HEK293T (cell line): Measurements from ENCODE around the gene PKD2L2.

Experiments
- ARNT ChIP-seq: fragments of 450-650 bp; IDR thresholded peaks from 2 replicates; pipeline ENCODE4 v1.6.1; 2017; ENCODE audit warnings: mild to moderate bottlenecking
- BHLHE40 ChIP-seq: fragments of 450-650 bp; IDR thresholded peaks from 2 replicates; pipeline ENCODE4 v1.6.1; 2016; ENCODE audit warnings: mild to moderate bottlenecking, moderate library complexity, borderline replicate concordance
- CTBP1 ChIP-seq: fragments of 450-650 bp; IDR thresholded peaks from 2 replicates; pipeline ENCODE4 v1.6.1; 2016; ENCODE audit warnings: borderline replicate concordance
- ELF4 ChIP-seq: fragments of 450-650 bp; IDR thresholded peaks from 2 replicates; pipeline ENCODE4 v1.6.1; 2017; ENCODE audit warnings: antibody characterized with exemption
- FOXA1 ChIP-seq: fragments of 450-650 bp; IDR thresholded peaks from 2 replicates; pipeline ENCODE4 v1.6.1; 2016; ENCODE audit warnings: mild to moderate bottlenecking
- FOXM1 ChIP-seq: fragments of 450-650 bp; IDR thresholded peaks from 2 replicates; pipeline ENCODE4 v1.6.1; 2017; ENCODE audit warnings: mild to moderate bottlenecking, borderline replicate concordance
- HDGF ChIP-seq: fragments of 450-650 bp; IDR thresholded peaks from 2 replicates; pipeline ENCODE4 v1.6.1; 2017; ENCODE audit warnings: antibody characterized with exemption, borderline replicate concordance
- LEF1 ChIP-seq: fragments of 450-650 bp; IDR thresholded peaks from 2 replicates; pipeline ENCODE4 v1.6.1; 2017; ENCODE audit warnings: mild to moderate bottlenecking, borderline replicate concordance
- NFRKB ChIP-seq: fragments of 450-650 bp; IDR thresholded peaks from 2 replicates; pipeline ENCODE4 v1.6.1; 2016; ENCODE audit warnings: mild to moderate bottlenecking, moderate library complexity
- SP1 ChIP-seq: fragments of 450-650 bp; IDR thresholded peaks from 2 replicates; pipeline ENCODE4 v1.6.1; 2017
- SUZ12 ChIP-seq: fragments of 450-650 bp; IDR thresholded peaks from 2 replicates; pipeline ENCODE4 v1.6.1; 2016; ENCODE audit warnings: mild to moderate bottlenecking
- TARDBP ChIP-seq: fragments of 450-650 bp; IDR thresholded peaks from 2 replicates; pipeline ENCODE4 v1.6.1; 2016
- ZNF384 ChIP-seq: fragments of 450-650 bp; IDR thresholded peaks from 2 replicates; pipeline ENCODE4 v1.6.1; 2016
- TF ChIP-seq, protein P1 (sequence below): fragments of 450-650 bp; IDR thresholded peaks from 2 replicates; pipeline ENCODE4 v1.6.1; 2016

DNA sequence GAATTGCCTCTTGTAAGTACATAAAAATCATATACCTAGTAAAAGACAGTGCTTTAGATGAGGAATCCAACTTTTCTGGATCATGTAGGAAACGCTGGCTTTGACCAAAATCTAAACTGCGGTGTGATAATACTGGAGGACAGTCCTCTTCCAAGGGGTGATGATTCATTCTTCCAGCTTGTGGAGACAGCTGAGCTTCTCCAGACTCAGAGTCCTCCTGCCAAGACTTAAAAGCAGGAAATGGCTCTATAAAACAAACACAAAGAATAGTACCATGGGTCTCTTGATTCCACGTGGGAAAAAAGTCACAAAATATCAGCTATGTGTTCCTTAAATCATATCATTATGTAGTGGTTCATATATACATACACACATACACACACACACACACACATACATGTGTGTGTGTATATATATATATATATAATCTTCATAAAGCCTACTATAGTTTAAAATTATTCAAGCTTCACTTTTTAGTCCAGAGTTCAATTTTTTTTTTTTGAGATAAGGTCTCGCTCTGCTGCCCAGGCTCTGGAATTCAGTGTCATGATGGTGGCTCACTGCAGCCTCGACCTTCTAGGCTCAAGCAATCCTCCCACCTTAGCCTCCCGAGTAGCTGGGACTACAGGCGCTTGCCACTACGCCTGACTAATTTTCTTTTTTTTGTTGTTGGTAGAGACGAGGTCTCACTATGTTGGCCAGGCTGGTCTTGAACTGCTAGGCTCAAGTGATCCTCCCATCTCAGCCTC is 65.0 kb downstream of the PKD2L2 start:
- no peak for TF ChIP-seq TARDBP
- no peak for TF ChIP-seq SP1
- no peak for TF ChIP-seq FOXM1
- TF ChIP-seq BHLHE40: no peak
- no peak for TF ChIP-seq FOXA1
- no peak for TF ChIP-seq CTBP1
- TF ChIP-seq HDGF: no peak
- TF ChIP-seq ARNT: no peak
- no peak for TF ChIP-seq ZNF384
- TF ChIP-seq LEF1: no peak
- TF ChIP-seq SUZ12: no peak
- no peak for TF ChIP-seq NFRKB
- TF ChIP-seq, protein P1, sequence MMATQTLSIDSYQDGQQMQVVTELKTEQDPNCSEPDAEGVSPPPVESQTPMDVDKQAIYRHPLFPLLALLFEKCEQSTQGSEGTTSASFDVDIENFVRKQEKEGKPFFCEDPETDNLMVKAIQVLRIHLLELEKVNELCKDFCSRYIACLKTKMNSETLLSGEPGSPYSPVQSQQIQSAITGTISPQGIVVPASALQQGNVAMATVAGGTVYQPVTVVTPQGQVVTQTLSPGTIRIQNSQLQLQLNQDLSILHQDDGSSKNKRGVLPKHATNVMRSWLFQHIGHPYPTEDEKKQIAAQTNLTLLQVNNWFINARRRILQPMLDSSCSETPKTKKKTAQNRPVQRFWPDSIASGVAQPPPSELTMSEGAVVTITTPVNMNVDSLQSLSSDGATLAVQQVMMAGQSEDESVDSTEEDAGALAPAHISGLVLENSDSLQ: no peak
- TF ChIP-seq ELF4: no peak
